HG03378 (cell line): Measurements from ENCODE around the gene LIMS4.
"Not testable (repeated sequence)": the region's sequence is repeated elsewhere in the genome, so short reads cannot be mapped to it uniquely, and the experiment has no call there.

ENCODE experiments used
- ATAC-seq: cut with Tn5 transposase; IDR thresholded peaks from one replicate; pipeline ENCODE4 v1.9.1; 2021; ENCODE audit warnings: mild to moderate bottlenecking, moderate library complexity; ENCODE audit not compliant: unreplicated experiment

LIMS4 gene, protein sequence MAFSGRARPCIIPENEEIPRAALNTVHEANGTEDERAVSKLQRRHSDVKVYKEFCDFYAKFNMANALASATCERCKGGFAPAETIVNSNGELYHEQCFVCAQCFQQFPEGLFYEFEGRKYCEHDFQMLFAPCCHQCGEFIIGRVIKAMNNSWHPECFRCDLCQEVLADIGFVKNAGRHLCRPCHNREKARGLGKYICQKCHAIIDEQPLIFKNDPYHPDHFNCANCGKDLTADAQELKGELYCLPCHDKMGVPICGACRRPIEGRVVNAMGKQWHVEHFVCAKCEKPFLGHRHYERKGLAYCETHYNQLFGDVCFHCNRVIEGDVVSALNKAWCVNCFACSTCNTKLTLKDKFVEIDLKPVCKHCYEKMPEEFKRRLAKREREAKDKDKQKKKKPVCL

DNA sequence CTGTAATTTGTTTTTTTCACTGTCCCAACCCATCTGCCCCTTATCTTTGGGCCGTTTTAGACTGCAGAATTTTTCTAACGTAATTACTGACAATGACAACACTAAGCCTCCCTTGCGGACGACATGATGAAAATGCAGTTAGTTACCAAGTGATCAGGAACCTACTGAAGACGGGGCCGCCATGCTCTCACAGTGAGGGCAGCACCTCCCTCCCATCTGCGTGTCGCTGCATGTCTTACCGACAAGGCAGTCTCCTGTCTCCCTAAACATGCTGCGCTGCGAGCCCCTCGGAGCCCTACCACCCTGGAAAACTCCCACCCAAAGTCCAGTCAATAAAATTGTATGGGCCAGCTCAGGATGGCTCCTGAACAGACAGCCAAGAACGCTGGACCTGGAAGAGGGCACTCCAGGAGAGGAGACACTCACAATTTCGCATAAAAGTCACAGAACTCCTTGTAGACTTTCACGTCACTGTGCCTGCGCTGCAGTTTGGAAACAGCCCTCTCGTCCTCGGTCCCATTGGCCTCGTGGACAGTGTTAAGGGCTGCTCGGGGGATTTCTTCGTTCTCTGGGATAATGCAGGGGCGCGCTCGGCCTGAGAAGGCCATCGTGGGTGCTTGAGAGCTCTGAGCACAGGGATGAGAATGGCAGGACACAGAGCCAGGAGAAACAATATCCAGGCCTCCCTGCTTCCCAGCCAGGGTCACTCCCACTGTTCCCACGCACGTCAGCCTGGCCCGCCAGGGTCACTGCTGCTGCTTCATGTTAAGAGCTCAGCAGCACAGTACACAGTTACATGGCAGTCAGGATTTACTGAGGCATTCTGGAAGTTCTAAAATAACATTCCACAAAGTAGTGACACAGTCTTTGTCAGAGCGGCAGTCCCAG is at the start of gene LIMS4:
TSS of gene LIMS4 (minus strand) at position 646 of the 888 bp plus-strand sequence. CDS start at position 608, 38 bp downstream.
- ATAC-seq: not testable (repeated sequence)

DNA sequence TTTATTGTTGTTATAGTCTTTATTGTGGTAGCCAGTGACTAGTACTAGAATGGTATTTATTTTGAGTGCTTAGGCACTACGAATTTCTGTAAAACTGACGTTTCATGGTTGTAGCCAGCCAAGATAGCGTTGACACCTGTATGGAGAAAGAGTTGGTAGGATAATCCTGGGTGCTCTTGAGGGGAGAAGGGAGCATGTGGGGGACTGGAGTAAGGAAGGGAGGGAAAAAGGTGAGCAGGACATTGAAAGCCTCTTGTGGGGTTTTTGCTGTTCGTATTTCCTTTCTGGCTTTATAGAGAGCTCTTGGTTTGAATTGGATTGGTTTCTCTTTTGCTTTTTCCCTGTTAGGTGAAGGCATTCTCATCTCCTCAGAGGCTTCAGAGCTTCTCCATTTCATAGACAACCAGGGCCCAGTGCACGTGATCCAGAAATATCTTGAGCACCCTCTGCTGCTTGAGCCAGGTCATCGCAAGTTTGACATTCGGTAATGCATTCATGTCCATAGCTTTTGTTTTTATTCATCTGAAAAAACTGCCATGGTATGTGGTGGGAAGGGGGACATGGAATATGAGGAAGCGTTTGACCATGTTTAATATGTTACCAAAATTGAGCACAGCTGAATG is 27.2 kb upstream of the LIMS4 start:
- ATAC-seq: peak; percentile 86

DNA sequence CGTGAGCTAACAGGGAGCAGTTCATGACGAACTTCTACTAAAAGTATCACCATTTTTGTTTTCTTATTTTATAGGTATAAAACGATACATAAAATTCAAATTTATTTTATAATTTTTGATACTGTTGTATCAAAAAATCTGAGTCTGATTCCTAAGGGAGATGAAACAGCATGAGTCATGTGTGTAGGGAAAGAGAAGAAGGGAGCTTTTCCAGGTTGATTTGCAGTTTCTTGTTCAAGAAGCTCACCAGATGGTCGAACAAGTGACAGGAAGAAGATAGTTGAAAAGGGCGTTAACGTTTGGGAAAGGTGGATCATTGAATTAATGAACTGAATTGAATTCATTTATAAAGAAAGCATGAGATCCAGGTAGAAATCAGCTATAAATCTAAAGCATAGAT is 23.4 kb upstream of the LIMS4 start:
- not testable (repeated sequence) for ATAC-seq

DNA sequence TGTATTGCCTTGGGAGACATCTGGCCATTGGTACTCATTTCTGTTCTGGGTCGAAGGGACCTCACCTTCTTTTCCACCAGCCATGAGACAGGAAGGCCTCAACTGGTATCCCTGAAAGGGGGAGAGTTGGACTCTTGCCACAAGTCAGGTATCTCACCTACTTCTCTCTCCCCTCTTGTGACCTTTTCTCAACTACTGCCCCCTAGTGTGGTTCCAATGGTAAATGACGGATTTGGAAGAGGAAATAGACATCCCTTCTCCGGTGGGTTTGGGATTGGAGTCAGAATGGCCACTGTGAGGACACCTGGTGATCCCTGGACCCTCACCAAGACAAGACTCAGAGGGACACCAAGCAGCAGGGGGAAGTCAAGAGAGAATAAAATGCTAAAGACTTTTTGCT is 21.9 kb upstream of the LIMS4 start:
- not testable (repeated sequence) for ATAC-seq

DNA sequence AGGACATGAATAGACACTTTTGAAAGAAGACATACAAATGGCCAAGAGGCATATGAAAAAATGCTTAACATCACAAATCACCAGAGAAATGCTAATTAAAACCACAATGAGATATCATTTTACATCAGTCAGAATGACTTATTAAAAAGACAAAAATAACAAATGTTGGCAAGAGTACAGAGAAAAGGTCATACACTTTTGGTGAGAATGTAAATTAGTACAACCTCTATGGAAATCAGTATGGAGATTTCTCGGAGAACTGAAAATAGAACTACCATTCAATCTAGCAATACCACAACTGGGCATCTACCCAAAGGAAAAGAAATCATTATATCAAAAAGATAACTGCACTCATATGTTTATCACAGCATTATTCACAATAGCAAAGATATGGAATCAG is 16.4 kb upstream of the LIMS4 start:
- ATAC-seq: not testable (repeated sequence)

DNA sequence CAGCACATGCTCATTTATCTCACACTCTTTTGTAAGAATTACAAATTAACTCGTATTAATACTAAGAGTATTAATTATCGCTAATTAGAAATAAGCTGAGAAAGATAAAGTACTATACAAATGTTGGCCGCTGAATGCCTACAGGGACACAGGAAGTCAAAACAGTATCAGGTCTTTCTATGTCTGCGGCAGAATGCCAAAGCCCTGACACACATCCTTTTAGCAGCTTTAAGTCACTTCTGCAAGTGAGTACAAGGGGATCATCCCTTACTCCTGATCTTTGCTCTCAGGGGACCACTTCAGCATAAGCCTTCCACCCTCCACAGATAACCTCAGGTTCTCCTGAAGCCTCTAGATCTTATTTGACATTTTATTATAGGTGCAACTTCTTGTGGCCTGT is 10.1 kb upstream of the LIMS4 start:
- ATAC-seq: not testable (repeated sequence)

DNA sequence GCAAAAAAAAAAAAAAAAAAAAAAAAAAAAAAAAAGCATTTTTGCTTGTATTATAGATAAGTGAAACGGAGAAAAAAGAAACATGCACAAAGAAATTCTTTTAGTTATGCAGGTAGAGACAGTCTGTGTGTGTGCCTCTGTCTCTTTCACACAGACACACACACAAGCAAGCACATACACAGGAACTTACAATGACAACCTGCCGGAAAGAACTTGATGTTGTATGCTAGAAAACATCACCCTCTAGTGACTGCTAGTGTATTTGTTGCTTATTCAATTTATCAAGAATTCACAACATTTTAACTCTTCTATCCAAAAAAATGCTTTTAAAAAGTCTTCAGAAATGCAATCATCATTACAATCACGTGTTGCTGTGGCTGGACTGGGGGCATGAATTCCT is 8.6 kb upstream of the LIMS4 start:
- ATAC-seq: peak; percentile 53

DNA sequence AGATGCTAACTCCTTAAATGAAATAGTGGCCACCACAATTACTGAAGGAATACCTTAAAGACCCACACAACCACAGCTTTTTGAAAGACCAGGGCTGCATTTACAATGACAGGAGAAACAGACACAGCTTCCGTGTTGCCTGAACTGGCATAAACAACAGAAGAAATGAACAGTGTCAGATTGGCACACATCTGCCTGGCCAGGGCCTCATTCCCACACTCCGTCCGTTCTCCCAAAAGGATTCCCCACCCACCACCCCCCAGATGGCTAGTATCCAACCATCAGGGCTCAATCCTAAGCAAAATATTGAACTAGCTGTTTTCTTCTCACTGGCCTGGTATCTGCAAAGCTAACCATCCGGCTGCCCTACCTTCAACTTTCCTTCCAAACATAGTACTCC is 7.5 kb upstream of the LIMS4 start:
- not testable (repeated sequence) for ATAC-seq

DNA sequence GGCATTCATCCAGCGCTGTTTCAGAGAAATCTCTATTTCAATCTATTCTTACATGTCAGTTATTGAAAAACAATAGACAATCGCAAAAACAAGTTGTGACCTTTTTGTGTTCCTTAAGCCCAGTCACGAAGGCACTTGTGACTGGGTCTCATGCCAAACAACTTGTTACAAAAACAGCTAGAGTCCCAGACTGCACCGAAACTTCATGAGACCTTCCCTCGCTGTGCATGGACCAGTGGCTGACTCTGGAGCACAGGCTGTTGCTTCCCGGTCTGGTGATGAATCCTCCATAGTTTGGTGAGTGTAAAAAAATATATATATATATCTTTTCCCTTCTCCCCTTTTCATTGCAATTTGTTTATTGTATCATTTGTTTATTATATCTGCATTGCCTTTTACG is 4.8 kb upstream of the LIMS4 start:
- not testable (repeated sequence) for ATAC-seq

DNA sequence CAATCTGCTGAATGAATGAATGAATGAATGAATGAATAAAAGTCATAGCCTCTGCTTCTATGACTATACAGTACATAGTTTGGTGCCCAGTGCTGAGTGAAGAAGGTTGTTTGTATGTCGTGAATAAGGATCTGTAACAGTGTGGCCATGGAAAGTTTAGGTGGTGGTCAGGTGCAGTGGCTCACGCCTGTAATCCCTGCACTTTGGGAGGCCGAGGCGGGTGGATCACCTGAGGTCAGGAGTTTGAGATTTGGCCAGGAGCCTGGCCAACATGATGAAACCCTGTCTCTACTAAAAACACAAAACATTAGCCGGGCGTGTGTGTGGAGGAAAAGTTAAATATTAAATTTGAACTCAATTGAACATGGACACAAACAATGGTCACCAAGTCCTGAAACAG is 4.3 kb upstream of the LIMS4 start:
- not testable (repeated sequence) for ATAC-seq

DNA sequence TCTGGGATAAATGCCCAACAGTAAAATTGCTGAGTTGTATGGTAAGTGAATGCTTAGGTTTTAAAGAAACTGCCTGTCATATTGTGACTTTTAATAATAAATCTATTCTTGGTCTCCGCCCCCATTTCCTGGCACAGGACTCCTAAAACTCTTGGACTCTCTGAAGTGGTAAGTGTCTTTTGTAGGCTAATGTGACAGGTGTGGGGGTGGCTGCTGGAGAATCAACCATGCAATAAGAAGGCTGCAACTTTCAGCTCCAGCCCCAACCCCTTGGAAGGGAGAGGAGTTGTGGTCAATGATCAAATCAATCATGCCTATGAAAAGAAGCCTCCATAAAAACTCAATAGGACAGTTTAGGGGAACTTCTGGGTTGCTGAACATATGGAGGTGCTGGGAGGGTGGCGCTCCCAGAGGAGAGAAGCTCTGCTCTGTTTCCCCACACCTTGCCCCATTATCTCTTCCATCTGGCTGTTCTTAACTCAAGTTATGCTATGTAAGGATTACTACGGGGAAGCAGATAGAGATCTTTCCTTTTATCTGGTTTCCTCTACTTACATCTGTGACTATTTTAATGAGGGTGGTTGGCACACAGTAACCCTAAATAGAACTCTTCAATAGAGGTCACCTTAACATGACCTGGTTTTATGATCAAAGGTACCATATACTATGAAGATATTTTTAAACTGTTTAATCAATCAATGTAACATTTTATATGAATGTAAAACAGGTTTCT is 3.2 kb upstream of the LIMS4 start:
- ATAC-seq: not testable (repeated sequence)

DNA sequence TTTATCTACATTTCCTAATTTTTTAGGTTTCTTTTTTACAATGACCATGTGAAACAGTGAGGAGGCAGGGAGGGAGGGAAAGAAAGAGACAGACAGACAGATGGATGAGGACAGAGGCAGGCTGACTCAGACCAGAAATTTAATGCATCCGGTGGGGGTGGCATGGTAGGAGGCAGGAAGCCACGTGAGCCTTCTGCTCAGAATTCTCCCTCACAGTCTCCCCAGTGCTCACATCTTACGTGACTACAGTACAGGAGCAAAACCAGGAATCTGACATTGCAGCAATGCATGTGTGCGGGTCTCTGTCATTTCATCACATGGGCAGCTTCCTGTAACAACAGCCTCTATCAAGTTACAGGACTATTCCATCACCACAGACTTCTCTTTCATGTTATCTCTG is 2.3 kb upstream of the LIMS4 start:
- peak; percentile 98 for ATAC-seq

DNA sequence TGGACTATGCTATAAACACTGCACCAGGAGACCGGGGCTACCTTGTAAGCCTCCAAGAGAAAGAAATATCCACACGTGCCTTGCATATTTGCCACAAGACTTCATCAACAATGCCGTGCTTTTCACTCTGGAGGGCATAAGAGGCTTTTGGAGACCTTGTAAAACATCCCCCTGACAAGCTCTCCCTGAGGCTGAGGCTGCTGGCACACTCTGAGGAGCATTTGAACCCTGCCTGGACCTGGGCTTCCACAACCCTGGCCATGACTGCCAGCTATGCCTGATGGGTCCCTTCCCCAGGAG is 393 bp upstream of the LIMS4 start:
- ATAC-seq: not testable (repeated sequence)

DNA sequence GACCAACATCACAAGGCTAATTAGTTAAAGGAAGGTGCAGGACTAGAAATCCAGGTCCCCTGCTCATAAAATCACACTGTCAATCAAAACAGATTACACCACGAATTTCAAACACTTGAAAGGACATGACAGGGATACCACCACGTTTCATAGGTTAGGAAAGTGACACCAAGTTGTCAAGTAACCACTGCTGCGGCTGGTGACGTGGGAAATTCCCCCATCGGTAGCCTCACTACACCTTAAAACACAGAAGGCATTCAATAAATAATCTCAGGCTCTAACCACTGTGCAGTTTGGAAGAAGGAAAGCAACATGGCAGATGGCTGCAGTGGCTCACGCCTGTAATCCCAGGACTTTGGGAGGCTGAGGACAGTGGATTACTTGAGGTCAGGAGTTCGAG is 3.7 kb downstream of the LIMS4 start:
- ATAC-seq: not testable (repeated sequence)

DNA sequence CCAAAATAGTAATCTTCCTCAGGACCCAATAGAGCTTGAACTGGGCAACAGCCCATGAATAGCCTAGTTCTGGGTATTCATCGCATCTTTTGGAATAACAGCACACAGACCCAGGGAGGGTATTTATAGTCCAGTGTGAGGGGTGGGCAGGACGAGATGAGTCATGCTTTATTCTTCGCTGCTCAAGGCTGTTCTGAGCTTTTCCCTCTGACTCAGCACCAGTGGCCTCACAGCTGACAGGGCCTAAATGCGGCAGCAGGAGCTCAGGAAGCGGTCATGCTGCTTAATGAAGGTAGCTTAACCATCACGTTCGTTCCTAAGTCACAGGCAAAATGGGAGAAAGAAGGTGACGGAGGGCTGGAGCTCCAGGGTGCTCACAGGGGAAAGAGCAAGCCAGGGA is 7.3 kb downstream of the LIMS4 start:
- peak; percentile 81 for ATAC-seq

DNA sequence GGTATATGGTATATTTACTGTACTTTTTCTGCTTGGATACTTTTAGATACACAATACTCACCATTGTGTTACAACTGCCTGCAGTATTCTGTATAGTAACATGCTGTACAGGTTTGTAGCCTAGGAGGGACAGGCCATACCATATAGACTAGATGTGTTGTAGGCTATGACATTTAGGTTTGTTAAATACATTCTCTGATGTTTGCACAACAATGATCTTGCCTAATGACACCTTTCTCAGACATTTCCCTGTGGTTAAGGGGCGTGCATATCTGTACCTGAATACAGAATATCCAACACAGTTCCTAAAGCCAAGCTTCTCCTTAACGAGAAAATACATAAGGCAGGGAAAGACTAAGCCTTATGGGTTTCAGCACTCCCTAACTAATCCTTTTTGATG is 10.2 kb downstream of the LIMS4 start:
- ATAC-seq: not testable (repeated sequence)

DNA sequence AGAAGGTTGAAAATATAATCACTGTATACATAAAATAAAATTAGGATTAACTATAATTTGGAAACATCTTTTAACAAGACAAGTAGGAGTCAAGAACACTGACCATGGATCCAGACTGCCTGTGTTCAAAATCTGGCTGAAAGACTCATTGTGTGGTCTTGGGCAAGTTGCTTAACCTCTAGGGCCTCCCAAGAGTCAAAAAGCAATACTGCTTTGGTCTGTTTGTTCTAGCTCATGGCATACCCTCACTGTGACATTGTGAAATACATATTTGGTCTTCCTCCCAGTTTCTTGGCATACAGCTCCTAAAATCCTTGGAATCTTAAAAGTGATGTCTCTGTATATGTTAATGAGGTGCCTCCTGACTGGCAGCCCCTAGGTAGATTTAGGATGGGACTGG is 12.3 kb downstream of the LIMS4 start:
- ATAC-seq: not testable (repeated sequence)

DNA sequence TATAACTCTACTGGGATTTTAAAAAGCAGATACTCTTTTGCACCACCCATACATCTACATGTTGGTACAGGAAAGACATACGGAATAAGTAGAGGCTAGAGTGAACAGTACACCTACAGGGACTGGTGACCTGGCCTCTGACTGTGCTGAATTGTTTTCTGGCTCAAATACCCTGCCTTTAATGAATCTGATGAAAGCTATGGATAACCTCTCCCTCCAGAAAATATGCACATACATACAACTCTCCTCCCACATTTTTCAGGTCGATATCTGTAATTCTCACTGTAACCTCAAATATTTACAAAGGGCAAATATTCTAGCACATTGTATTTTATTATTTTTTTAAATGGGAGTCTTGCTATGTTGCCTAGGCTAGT is 15.4 kb downstream of the LIMS4 start:
- not testable (repeated sequence) for ATAC-seq

DNA sequence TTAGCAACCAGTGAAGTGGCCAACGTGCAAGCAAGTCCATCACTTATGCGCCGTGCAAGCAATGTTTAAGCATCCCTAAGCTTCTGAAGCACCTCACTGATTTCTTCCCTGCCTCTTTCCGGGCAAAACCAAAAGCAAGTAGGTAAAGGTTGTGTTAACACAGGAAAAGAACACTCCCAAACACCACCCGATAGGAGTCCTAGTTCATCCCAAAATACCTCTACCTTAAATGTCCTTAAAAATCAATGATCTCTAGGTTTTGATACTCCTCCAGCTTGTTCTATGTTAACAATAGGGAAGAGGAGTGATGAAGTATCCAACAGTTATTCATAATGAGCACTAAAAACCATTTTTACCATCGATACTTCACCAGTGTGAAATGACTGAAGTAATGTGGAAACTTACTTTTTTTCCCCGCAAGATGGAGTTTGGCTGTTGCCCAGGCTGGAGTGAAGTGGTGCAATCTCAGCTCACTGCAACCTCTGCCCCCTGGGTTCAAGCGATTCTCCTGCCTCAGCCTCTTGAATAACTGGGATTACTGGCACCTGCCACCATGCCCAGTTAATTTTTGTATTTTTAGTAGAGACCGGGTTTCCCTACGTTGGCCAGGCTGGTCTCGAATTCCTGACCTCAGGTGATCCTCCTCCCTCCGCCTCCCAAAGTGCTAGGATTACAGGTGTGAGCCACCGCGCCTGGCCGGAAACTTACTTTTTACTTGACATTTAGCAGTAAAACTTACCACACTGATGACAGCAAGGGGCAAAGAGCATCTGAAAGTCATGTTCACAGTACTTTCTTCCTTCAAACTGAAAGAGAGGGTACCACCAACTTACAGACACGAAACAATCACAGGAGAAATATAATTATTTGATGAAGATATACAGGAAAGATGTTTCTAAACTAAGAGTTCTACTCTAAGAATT is 16.1 kb downstream of the LIMS4 start:
- ATAC-seq: not testable (repeated sequence)
